SK-N-MC (cell line): ENCODE results near the gene NME4.

ENCODE experiments used
- FOXP2 ChIP-seq: optimal IDR thresholded peaks from 2 replicates; pipeline ENCODE3; 2011; ENCODE audit warnings: mild to moderate bottlenecking, moderate library complexity; ENCODE audit not compliant: insufficient read depth; ENCODE audit errors: extremely low read length, control extremely low read depth
- POLR2AphosphoS5 ChIP-seq: IDR thresholded peaks from 2 replicates; pipeline ENCODE4 v1.6.1; 2012; ENCODE audit warnings: mild to moderate bottlenecking, low read depth, low read length, borderline replicate concordance

- TF ChIP-seq POLR2AphosphoS5 (no peak), FOXP2 (no peak)
Measured at GRCh38 chr16:364595-365491, 32.2 kb upstream of the NME4 start.
